ENCODE results near the gene GOLGA6L7.

- no peak for TF ChIP-seq THYN1 (CRISPR knock-in tag; IDR thresholded peaks at IDR 0.05; ENCODE audit: borderline replicate concordance, low read depth)
- TF ChIP-seq ZBTB33 (CRISPR knock-in tag; IDR thresholded peaks at IDR 0.05), result no peak
- TF ChIP-seq EP300 (IDR thresholded peaks at IDR 0.05; ENCODE audit: low read depth in 2 of 2, low read length in 2 of 2), result no peak
- TF ChIP-seq EP300 (CRISPR knock-in tag; IDR thresholded peaks at IDR 0.05; ENCODE audit: borderline replicate concordance), result no peak
- no peak for TF ChIP-seq ZEB1 (IDR thresholded peaks at IDR 0.05; ENCODE audit: insufficient replicate concordance, low read depth)
- TF ChIP-seq BHLHE40 (IDR thresholded peaks at IDR 0.05; ENCODE audit: low read length), result no peak
- TF ChIP-seq ZBTB49 (CRISPR knock-in tag; IDR thresholded peaks at IDR 0.05; ENCODE audit: borderline replicate concordance), result no peak
- TF ChIP-seq CTCF (CRISPR knock-in tag; IDR thresholded peaks at IDR 0.05), result no peak
Measured at GRCh38 chr15:28878209-28878608, 29.8 kb upstream of the GOLGA6L7 start.

Data from HepG2 (cell line).